HG02870 (cell line): ENCODE data around the gene NUCB2.

ENCODE experiments used
- ATAC-seq: cut with Tn5 transposase; IDR thresholded peaks from one replicate; pipeline ENCODE4 v1.9.1; 2021; ENCODE audit warnings: mild to moderate bottlenecking, moderate library complexity; ENCODE audit not compliant: unreplicated experiment

Gene NUCB2

GRCh38 chr11:17331669-17332068, 55.1 kb downstream of the NUCB2 start:
- no peak for ATAC-seq

- ATAC-seq = no peak
Measured at GRCh38 chr11:17333799-17334586, 57.5 kb downstream of the NUCB2 start.

GRCh38 chr11:17343257-17343656, 66.7 kb downstream of the NUCB2 start:
- ATAC-seq = no peak

- ATAC-seq = no peak
Measured at GRCh38 chr11:17343907-17344306, 67.4 kb downstream of the NUCB2 start.

GRCh38 chr11:17347676-17348075, 71.1 kb downstream of the NUCB2 start:
- ATAC-seq = no peak

GRCh38 chr11:17350455-17351171, 74.1 kb downstream of the NUCB2 start:
- no peak for ATAC-seq

GRCh38 chr11:17351172-17351509, 74.6 kb downstream of the NUCB2 start:
- no peak for ATAC-seq

- no peak for ATAC-seq
Measured at GRCh38 chr11:17351510-17352176, 75.1 kb downstream of the NUCB2 start, which contains the start of gene NCR3LG1. Gene NCR3LG1 (plus strand): TSS chr11:17351800. CDS start chr11:17351970, 170 bp downstream.

- no peak for ATAC-seq
Measured at GRCh38 chr11:17352950-17353820, 76.6 kb downstream of the NUCB2 start.

- no peak for ATAC-seq
Measured at GRCh38 chr11:17353821-17354600, 77.5 kb downstream of the NUCB2 start.

GRCh38 chr11:17354601-17354991, 78.1 kb downstream of the NUCB2 start:
- peak; percentile 43 for ATAC-seq

GRCh38 chr11:17366495-17366894, 90.0 kb downstream of the NUCB2 start:
- no peak for ATAC-seq

- ATAC-seq = no peak
Measured at GRCh38 chr11:17368551-17368950, 92.0 kb downstream of the NUCB2 start.

- ATAC-seq = no peak
Measured at GRCh38 chr11:17369094-17369493, 92.6 kb downstream of the NUCB2 start.

GRCh38 chr11:17369684-17370243, 93.2 kb downstream of the NUCB2 start:
- no peak for ATAC-seq

GRCh38 chr11:17371614-17372013, 95.1 kb downstream of the NUCB2 start:
- ATAC-seq = no peak

GRCh38 chr11:17375547-17375946, 99.0 kb downstream of the NUCB2 start:
- no peak for ATAC-seq

- no peak for ATAC-seq
Measured at GRCh38 chr11:17376493-17376892, 100.0 kb downstream of the NUCB2 start.

- no peak for ATAC-seq
Measured at GRCh38 chr11:17378655-17379054, 102.1 kb downstream of the NUCB2 start.
